GM12864 (cell line): Measurements from ENCODE around the gene VSTM2B.

Experiments
- DNase-seq: peaks from one replicate; pipeline ENCODE4 v3.0.0-alpha.2; 2011; ENCODE audit warnings: low read depth
- H3K4me3 ChIP-seq: 2 replicates; pipeline ENCODE4 v1.5.1; 2011; ENCODE audit warnings: mild to moderate bottlenecking, low read depth, low read length, control low read depth
- CTCF ChIP-seq: IDR thresholded peaks from 2 replicates; pipeline ENCODE4 v1.5.1; 2011; ENCODE audit warnings: low read depth, mild to moderate bottlenecking, moderate library complexity, low read length, control low read depth, inconsistent platforms; ENCODE audit errors: missing control alignments

VSTM2B gene

GRCh38 chr19:29583196-29583999, 57.6 kb downstream of the VSTM2B start:
- no peak for DNase-seq
- H3K4me3 ChIP-seq, result no peak overlapping the region
- no peak for TF ChIP-seq CTCF

- DNase-seq, result no peak
- no peak overlapping the region for H3K4me3 ChIP-seq
- TF ChIP-seq CTCF, result no peak
These were observed 60.6 kb downstream of the VSTM2B start for GRCh38 chr19:29586401-29586800.

DNA sequence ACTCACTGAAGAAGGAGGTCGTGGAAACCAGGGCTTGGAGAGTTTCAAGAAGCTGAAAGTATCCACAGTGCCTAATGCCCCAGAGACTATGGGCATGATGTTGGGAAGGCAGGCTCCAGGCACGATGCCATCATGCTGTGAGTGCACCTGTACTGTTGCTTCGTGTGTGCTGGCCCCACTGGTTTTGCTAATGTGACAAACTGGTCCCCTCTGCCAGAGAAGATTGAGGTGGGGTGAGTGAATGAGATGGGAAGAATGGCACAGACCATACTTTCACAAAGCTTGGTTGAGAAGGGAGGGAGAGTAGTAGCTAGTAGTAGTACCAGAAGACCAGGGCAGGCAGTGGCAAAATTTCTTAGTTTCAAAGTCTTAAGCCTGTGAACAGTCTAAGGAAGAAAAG, 61.3 kb downstream of the VSTM2B start:
- no peak for DNase-seq
- H3K4me3 ChIP-seq, result no peak overlapping the region
- no peak for TF ChIP-seq CTCF

DNA sequence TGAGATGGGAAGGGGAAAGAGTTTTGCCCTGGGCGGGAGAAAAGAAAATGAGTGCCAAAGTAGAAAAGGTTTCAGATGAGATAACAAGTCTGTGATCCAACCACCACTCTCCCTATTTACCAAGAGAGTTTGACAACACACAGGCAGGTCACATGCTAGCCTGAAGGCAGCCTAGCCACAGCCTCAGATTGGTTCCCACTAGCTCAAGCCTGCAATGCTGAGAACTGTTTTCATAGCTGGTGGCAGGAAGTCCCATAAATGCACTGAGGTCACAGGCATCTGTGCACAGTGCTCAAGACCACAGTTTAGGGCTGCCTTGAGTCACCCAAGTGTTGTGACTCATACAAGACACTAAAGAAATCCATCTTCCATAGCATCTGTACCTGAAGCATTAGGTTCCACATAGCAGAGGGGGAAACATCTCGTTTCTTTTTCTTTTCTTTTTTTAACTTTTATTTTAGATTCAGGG, 61.8 kb downstream of the VSTM2B start:
- TF ChIP-seq CTCF, result no peak
- peak; percentile 37 for DNase-seq
- H3K4me3 ChIP-seq, result no peak overlapping the region

GRCh38 chr19:29588095-29588494, 62.3 kb downstream of the VSTM2B start:
- no peak for DNase-seq
- no peak overlapping the region for H3K4me3 ChIP-seq
- TF ChIP-seq CTCF, result no peak

GRCh38 chr19:29590278-29590677, 64.5 kb downstream of the VSTM2B start:
- no peak overlapping the region for H3K4me3 ChIP-seq
- no peak for DNase-seq
- no peak for TF ChIP-seq CTCF

DNA sequence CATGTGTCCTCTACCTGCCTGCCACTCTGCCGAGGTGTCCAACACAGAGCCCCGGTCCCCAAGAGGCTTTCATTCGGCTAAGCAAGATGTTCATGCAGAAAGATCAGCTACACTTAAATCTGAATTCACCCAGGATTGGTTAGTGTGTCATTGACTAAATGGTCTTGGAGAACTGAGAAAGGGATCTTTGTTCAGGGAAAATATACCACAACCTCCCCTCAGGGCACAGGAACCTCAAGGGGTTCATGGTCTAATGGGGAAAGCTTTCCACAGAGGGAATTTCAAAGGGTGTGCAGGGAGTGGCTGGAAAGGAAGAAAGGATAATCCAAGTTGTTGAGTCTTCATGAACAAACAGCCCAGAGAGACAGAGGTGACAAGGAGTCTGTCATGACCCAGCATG, 65.9 kb downstream of the VSTM2B start:
- no peak for TF ChIP-seq CTCF
- no peak for DNase-seq

More for the DNA sequence above, 65.9 kb downstream of the VSTM2B start:
- H3K4me3 ChIP-seq, result no peak overlapping the region
